Endothelial cell of umbilical vein (primary cell): Measurements from ENCODE around the gene TBC1D16. TPM values are rescaled to one million over a fixed set of nuclear protein-coding genes. Genes with fewer than 3 reads are reported as not detected.

Experiments used
- BruUV-seq: library from RNA; stranded (reverse); fragments of 400-500 nt; replicated peaks from 2 replicates; lab custom pipeline; 2021; lab: Mats Ljungman, UMichigan
- CTCF ChIA-PET: fragments of 300-600, 350-600 bp; sonication (Branson Sonifier 250); formaldehyde crosslinking; loops from one replicate; lab custom pipeline; 2021; ENCODE audit warnings: antibody characterized with exemption, inconsistent platforms; lab: Charles Lee
- POLR2A ChIA-PET: fragments of 300-600, 350-600 bp; sonication (Branson Sonifier 250); formaldehyde crosslinking; loops from one replicate; lab custom pipeline; 2021; ENCODE audit warnings: antibody characterized with exemption, inconsistent platforms; lab: Charles Lee
- DNase-seq: peaks from one replicate; pipeline ENCODE4 v3.0.0-alpha.2; 2011; ENCODE audit warnings: low read depth, low spot score
- FAIRE-seq: peaks from 2 replicates; lab custom pipeline; 2011; peaks lifted over from hg19 to GRCh38; lab: Jason Lieb, UNC
- H2AFZ ChIP-seq: 2 replicates; pipeline ENCODE4 v1.6.0; 2012; ENCODE audit warnings: low read depth, low read length, control low read depth, inconsistent platforms
- H3K27ac ChIP-seq: 2 replicates; pipeline ENCODE4 v1.5.1; 2011; ENCODE audit warnings: low read depth, mild to moderate bottlenecking, control low read depth, low read length, moderate library complexity; ENCODE audit not compliant: insufficient read depth
- H3K27me3 ChIP-seq, 2 experiments: 2 replicates each; pipeline versions ENCODE4 v1.6.0 to v1.6.1; 2011; ENCODE audit warnings: low read length in 2 of 2, mixed read lengths in 1 of 2; ENCODE audit not compliant: control insufficient read depth in 2 of 2, insufficient read depth in 2 of 2
- H3K36me3 ChIP-seq, 2 experiments: 2 replicates in 1 of 2; 3 replicates in 1 of 2; pipeline ENCODE4 v1.5.1; 2011; ENCODE audit warnings: low read length in 2 of 2, mild to moderate bottlenecking in 1 of 2, moderate library complexity in 1 of 2; ENCODE audit not compliant: control insufficient read depth in 2 of 2, insufficient read depth in 2 of 2; ENCODE audit errors: extremely low read depth in 1 of 2
- H3K4me1 ChIP-seq: 3 replicates; pipeline ENCODE4 v1.5.1; 2011; ENCODE audit warnings: mild to moderate bottlenecking, low read length; ENCODE audit not compliant: control insufficient read depth, insufficient read depth; ENCODE audit errors: extremely low read depth
- H3K4me2 ChIP-seq: 2 replicates; pipeline ENCODE4 v1.6.1; 2011; ENCODE audit warnings: low read length, control low read depth, mixed read lengths; ENCODE audit not compliant: insufficient read depth
- H3K4me3 ChIP-seq, 3 experiments: fragments of 200-600 bp in 1 of 3; sonication (generic), shearing (Covaris generic) in 1 of 3; replicated peaks in 1 of 3; 2 replicates each; pipeline ENCODE4 v1.5.1; 2011 to 2016; ENCODE audit warnings: control low read depth in 3 of 3, low read length in 3 of 3, mild to moderate bottlenecking in 2 of 3, inconsistent platforms in 1 of 3, low read depth in 1 of 3, moderate library complexity in 1 of 3; ENCODE audit not compliant: insufficient read depth in 1 of 3
- H3K79me2 ChIP-seq: 2 replicates; pipeline ENCODE4 v1.6.0; 2012; ENCODE audit warnings: low read length, inconsistent platforms; ENCODE audit not compliant: control insufficient read depth, insufficient read depth
- H3K9ac ChIP-seq: replicated peaks from 2 replicates; pipeline ENCODE3; 2011; ENCODE audit warnings: low read length, control low read depth; ENCODE audit not compliant: insufficient read depth; ENCODE audit errors: extremely low read depth
- H3K9me1 ChIP-seq: replicated peaks from 3 replicates; pipeline ENCODE4 v1.6.0; 2011; ENCODE audit warnings: mild to moderate bottlenecking, low read length; ENCODE audit not compliant: control insufficient read depth, insufficient read depth; ENCODE audit errors: extremely low read depth
- H3K9me3 ChIP-seq: replicated peaks from 2 replicates; pipeline ENCODE4 v1.5.1; 2012; ENCODE audit warnings: low read length, inconsistent platforms; ENCODE audit not compliant: control insufficient read depth, insufficient read depth
- H4K20me1 ChIP-seq: replicated peaks from 2 replicates; pipeline ENCODE3; 2011; ENCODE audit warnings: mild to moderate bottlenecking, low read length; ENCODE audit not compliant: control insufficient read depth, insufficient read depth; ENCODE audit errors: extremely low read depth
- EZH2 ChIP-seq: IDR thresholded peaks from 2 replicates; pipeline ENCODE4 v1.6.1; 2012; ENCODE audit warnings: borderline replicate concordance, low read depth, mild to moderate bottlenecking, moderate library complexity, low read length, inconsistent platforms; ENCODE audit not compliant: severe bottlenecking
- FOS ChIP-seq: IDR thresholded peaks from 2 replicates; pipeline ENCODE4 v1.6.1; 2011; ENCODE audit warnings: mild to moderate bottlenecking, low read length, moderate library complexity, borderline replicate concordance; ENCODE audit not compliant: insufficient read depth
- GATA2 ChIP-seq: IDR thresholded peaks from 2 replicates; pipeline ENCODE4 v1.7.0; 2011; ENCODE audit warnings: low read depth, mild to moderate bottlenecking, moderate library complexity, mixed read lengths, low read length; ENCODE audit not compliant: insufficient read length, insufficient read depth
- JUN ChIP-seq: IDR thresholded peaks from 2 replicates; pipeline ENCODE4 v1.6.1; 2011; ENCODE audit warnings: borderline replicate concordance, low read depth; ENCODE audit not compliant: insufficient read length, insufficient read depth
- MYC ChIP-seq: IDR thresholded peaks from one replicate; pipeline ENCODE4 v1.6.1; 2011; ENCODE audit warnings: mild to moderate bottlenecking, low read depth, low read length
- POLR2A ChIP-seq: IDR thresholded peaks from 2 replicates; pipeline ENCODE4 v1.6.1; 2012; ENCODE audit warnings: low read depth, mild to moderate bottlenecking, control low read depth, low read length
- POLR2AphosphoS5 ChIP-seq: IDR thresholded peaks from 2 replicates; pipeline ENCODE4 v1.6.1; 2012; ENCODE audit warnings: low read depth, mild to moderate bottlenecking, control low read depth, low read length, moderate library complexity; ENCODE audit not compliant: insufficient read depth
- dilution Hi-C: fragments of 300-500 bp; cut with MboI; formaldehyde crosslinking; loops from one replicate; pipeline ENCODE4 v1.15.0; 2019; ENCODE audit warnings: low sequenced_read_pairs; ENCODE audit not compliant: extremely low pct_ligation_motif_present
- intact Hi-C: fragments of 100-400 bp; cut with micrococcal nuclease; formaldehyde crosslinking; loops from one replicate; pipeline ENCODE4 v1.10.0; 2022
- polyA plus RNA-seq, 4 experiments: library from polyadenylated mRNA; depleted of rRNA in 3 of 4; stranded (reverse) in 3 of 4; unstranded in 1 of 4; fragments of >200 nt; gene quantifications; 2 replicates each; pipeline versions ENCODE4 v1.2.1 to v1.2.3, GENCODE V29; 2011 to 2012; ENCODE audit warnings: missing spikeins in 1 of 4
- total RNA-seq: library from RNA; stranded (reverse); gene quantifications from 2 replicates; pipeline ENCODE4 v1.2.3, GENCODE V29; 2021
- TF ChIP-seq, protein P1 (sequence below): IDR thresholded peaks from 2 replicates; pipeline ENCODE4 v1.6.1; 2011; ENCODE audit not compliant: insufficient read depth, insufficient read length
- TF ChIP-seq, protein P2 (sequence below), 2 donors: IDR thresholded peaks; 1 replicate in 1 of 2; 2 replicates in 1 of 2; pipeline ENCODE4 v1.5.1; 2011; ENCODE audit warnings: low read length in 2 of 2, mild to moderate bottlenecking in 2 of 2, moderate library complexity in 2 of 2, control low read depth in 1 of 2, inconsistent platforms in 1 of 2, low read depth in 1 of 2; ENCODE audit not compliant: insufficient read depth in 1 of 2; ENCODE audit errors: extremely low read depth in 1 of 2

Gene TBC1D16
- total and polyA plus RNA-seq, 2 donors (not counting 3 experiments of a cell fraction or from before 2014, with no cell fraction given) = 12.9 to 48.6 TPM

DNA sequence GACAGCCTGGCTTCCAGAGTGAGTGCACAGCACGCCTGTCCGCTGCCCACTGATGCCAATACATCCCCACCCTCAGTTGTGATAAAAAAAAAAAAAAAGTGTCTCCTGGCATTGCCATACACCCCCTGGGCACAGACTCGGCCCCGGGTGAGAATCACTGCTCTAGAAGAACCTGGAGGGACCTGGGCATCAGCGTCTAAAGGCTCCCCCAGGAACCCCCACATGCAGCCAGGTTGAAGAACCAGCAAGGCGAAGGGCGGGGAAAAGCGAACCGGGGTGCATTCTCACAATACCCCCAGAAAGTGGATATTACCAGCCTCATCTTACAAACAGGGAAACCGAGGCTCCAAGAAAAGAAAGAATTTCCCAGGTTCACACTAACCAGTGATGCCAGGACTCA lies 27.7 kb downstream of the TBC1D16 start:
- no peaks in the 10 kb centered on the region for H3K79me2 ChIP-seq
- no peak overlapping the region for H3K4me3 ChIP-seq
- no peaks in the 10 kb centered on the region for H4K20me1 ChIP-seq
- DNase-seq (no peak), FAIRE-seq (no peak)
- no peak overlapping the region for H3K4me2 ChIP-seq
- intact Hi-C loops = loop anchor here (1.0 to 5.0 kb wide), 3 partner anchors 27 to 114 kb away; partner anchors contain the start of gene TBC1D16
- BruUV-seq = no TSS peak
- no peak overlapping the region for H3K9ac ChIP-seq
- H3K36me3 ChIP-seq = peaks cover 2 to 28% of the 10 kb centered on the region in 2 experiments
- CTCF ChIA-PET = interaction anchor here (0.8 to 7.2 kb wide), 35 partner anchors 8 to 267 kb away, joined by 3 to 70 read pairs (median 5); partner anchors contain the start of gene GAA
- POLR2A ChIA-PET = no interaction called here
- dilution Hi-C loops = no loop called here
- TF ChIP-seq, protein P1, sequence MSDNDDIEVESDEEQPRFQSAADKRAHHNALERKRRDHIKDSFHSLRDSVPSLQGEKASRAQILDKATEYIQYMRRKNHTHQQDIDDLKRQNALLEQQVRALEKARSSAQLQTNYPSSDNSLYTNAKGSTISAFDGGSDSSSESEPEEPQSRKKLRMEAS = no peak
- TF ChIP-seq, protein P2, sequence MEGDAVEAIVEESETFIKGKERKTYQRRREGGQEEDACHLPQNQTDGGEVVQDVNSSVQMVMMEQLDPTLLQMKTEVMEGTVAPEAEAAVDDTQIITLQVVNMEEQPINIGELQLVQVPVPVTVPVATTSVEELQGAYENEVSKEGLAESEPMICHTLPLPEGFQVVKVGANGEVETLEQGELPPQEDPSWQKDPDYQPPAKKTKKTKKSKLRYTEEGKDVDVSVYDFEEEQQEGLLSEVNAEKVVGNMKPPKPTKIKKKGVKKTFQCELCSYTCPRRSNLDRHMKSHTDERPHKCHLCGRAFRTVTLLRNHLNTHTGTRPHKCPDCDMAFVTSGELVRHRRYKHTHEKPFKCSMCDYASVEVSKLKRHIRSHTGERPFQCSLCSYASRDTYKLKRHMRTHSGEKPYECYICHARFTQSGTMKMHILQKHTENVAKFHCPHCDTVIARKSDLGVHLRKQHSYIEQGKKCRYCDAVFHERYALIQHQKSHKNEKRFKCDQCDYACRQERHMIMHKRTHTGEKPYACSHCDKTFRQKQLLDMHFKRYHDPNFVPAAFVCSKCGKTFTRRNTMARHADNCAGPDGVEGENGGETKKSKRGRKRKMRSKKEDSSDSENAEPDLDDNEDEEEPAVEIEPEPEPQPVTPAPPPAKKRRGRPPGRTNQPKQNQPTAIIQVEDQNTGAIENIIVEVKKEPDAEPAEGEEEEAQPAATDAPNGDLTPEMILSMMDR (IDR thresholded peaks at IDR 0.05; ENCODE audit: extremely low read depth in 1 of 2, insufficient read depth in 1 of 2, low read depth in 1 of 2, low read length in 2 of 2) = no peak
- no peak for TF ChIP-seq GATA2
- no peak for TF ChIP-seq POLR2AphosphoS5
- TF ChIP-seq EZH2 = no peak
- TF ChIP-seq FOS = no peak
- TF ChIP-seq POLR2A = no peak
- no peak for TF ChIP-seq MYC
- TF ChIP-seq JUN = no peak
- no peaks in the 10 kb centered on the region for H3K9me1 ChIP-seq
- no peak overlapping the region for H2AFZ ChIP-seq
- H3K27me3 ChIP-seq = no peaks in the 10 kb centered on the region
- H3K4me1 ChIP-seq = no peaks in the 10 kb centered on the region
- no peaks in the 10 kb centered on the region for H3K9me3 ChIP-seq
- H3K27ac ChIP-seq = no peak overlapping the region
